Measurements from ENCODE around the gene NPAS4. TPM values are rescaled to one million over a fixed set of nuclear protein-coding genes. Genes with fewer than 3 reads are reported as not detected.

NPAS4 gene
- polyA plus RNA-seq, 2 of the 4 experiments (the other 2 are of a cell fraction) = 0.03 TPM; not detected in 1

- no peak for DNase-seq (ENCODE audit: low read depth in 1 of 2, low spot score in 1 of 2)
- Histone ChIP-seq H3K27ac (no peak overlapping the region), H3K4me1 (no peaks in the 10 kb centered on the region), H3K4me3 (no peak overlapping the region), H3K4me2 (no peak overlapping the region), H3K9me3 (no peaks in the 10 kb centered on the region)
- no peak for FAIRE-seq
- ChIA-PET POLR2A (no interaction called here), CTCF (interaction anchor here (1.2 to 4.2 kb wide), 3 partner anchors 9 to 20 kb away, joined by 3 to 21 read pairs (median 3); partner anchors contain the start of gene MRPL11)
- 8% methylated on average over 4 of the region's 4 CpGs for WGBS (ENCODE audit: missing lambda C conversion rate)
- ATAC-seq = no peak
- no peak for TF ChIP-seq NPAS2 (CRISPR knock-in tag; IDR thresholded peaks at IDR 0.05; ENCODE audit: borderline replicate concordance)
- no peak for TF ChIP-seq POLR2AphosphoS2 (conservative IDR thresholded peaks at IDR 0.05; ENCODE audit: low read length)
- no peak for TF ChIP-seq EHF (CRISPR knock-in tag; IDR thresholded peaks at IDR 0.05)
- TF ChIP-seq, protein P1, sequence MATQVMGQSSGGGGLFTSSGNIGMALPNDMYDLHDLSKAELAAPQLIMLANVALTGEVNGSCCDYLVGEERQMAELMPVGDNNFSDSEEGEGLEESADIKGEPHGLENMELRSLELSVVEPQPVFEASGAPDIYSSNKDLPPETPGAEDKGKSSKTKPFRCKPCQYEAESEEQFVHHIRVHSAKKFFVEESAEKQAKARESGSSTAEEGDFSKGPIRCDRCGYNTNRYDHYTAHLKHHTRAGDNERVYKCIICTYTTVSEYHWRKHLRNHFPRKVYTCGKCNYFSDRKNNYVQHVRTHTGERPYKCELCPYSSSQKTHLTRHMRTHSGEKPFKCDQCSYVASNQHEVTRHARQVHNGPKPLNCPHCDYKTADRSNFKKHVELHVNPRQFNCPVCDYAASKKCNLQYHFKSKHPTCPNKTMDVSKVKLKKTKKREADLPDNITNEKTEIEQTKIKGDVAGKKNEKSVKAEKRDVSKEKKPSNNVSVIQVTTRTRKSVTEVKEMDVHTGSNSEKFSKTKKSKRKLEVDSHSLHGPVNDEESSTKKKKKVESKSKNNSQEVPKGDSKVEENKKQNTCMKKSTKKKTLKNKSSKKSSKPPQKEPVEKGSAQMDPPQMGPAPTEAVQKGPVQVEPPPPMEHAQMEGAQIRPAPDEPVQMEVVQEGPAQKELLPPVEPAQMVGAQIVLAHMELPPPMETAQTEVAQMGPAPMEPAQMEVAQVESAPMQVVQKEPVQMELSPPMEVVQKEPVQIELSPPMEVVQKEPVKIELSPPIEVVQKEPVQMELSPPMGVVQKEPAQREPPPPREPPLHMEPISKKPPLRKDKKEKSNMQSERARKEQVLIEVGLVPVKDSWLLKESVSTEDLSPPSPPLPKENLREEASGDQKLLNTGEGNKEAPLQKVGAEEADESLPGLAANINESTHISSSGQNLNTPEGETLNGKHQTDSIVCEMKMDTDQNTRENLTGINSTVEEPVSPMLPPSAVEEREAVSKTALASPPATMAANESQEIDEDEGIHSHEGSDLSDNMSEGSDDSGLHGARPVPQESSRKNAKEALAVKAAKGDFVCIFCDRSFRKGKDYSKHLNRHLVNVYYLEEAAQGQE (IDR thresholded peaks at IDR 0.05) = no peak
- TF ChIP-seq, protein P2, sequence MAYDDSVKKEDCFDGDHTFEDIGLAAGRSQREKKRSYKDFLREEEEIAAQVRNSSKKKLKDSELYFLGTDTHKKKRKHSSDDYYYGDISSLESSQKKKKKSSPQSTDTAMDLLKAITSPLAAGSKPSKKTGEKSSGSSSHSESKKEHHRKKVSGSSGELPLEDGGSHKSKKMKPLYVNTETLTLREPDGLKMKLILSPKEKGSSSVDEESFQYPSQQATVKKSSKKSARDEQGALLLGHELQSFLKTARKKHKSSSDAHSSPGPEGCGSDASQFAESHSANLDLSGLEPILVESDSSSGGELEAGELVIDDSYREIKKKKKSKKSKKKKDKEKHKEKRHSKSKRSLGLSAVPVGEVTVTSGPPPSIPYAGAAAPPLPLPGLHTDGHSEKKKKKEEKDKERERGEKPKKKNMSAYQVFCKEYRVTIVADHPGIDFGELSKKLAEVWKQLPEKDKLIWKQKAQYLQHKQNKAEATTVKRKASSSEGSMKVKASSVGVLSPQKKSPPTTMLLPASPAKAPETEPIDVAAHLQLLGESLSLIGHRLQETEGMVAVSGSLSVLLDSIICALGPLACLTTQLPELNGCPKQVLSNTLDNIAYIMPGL (CRISPR knock-in tag; IDR thresholded peaks at IDR 0.05; ENCODE audit: borderline replicate concordance) = no peak
- no peak for TF ChIP-seq MAFK (IDR thresholded peaks at IDR 0.05; ENCODE audit: partially characterized antibody)
- TF ChIP-seq, protein P3, sequence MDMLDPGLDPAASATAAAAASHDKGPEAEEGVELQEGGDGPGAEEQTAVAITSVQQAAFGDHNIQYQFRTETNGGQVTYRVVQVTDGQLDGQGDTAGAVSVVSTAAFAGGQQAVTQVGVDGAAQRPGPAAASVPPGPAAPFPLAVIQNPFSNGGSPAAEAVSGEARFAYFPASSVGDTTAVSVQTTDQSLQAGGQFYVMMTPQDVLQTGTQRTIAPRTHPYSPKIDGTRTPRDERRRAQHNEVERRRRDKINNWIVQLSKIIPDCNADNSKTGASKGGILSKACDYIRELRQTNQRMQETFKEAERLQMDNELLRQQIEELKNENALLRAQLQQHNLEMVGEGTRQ (IDR thresholded peaks at IDR 0.05) = no peak
- no peak for TF ChIP-seq FOSB (CRISPR knock-in tag; IDR thresholded peaks at IDR 0.05)
- TF ChIP-seq POLR2A (IDR thresholded peaks at IDR 0.05; ENCODE audit: low read length) = no peak
- TF ChIP-seq HOXA7 (CRISPR knock-in tag; IDR thresholded peaks at IDR 0.05) = no peak
These were observed 29.7 kb downstream of the NPAS4 start for GRCh38 chr11:66450560-66450959.

DNA sequence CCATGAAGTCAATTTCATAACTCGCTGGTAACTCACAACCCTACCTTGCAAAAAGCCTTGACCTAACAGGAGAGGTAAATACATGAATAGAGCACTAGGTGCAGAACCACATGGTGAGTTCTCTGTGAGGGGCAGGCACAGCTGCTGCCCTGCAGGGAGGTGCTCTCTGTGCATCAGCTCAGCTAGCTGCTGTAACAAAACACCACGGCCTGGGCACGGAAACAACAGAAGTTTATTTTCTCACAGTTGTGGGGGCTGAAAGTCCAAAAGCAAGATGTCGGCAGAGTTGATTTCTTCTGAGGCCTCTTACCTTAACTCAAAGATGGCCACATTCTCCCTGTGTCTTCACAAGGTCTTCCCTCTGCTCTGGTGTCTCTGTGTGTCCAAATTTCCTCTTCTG, 30.8 kb downstream of the NPAS4 start:
- Histone ChIP-seq H3K4me3 (no peak overlapping the region), H3K9me3 (no peaks in the 10 kb centered on the region), H3K4me2 (no peak overlapping the region), H3K27ac (no peak overlapping the region), H3K4me1 (no peaks in the 10 kb centered on the region)
- no peak for ATAC-seq
- FAIRE-seq = no peak
- ChIA-PET POLR2A (no interaction called here), CTCF (no interaction called here)
- no peak for DNase-seq (ENCODE audit: low read depth in 1 of 2, low spot score in 1 of 2)
- TF ChIP-seq CHD4 (IDR thresholded peaks at IDR 0.05; ENCODE audit: borderline replicate concordance) (no peak), ZFP36 (IDR thresholded peaks at IDR 0.05; ENCODE audit: borderline replicate concordance, partially characterized antibody) (no peak), POLR2AphosphoS2 (conservative IDR thresholded peaks at IDR 0.05; ENCODE audit: low read length) (no peak), MAFK (IDR thresholded peaks at IDR 0.05; ENCODE audit: partially characterized antibody) (no peak), ZC3H11A (IDR thresholded peaks at IDR 0.05) (no peak), CEBPB (IDR thresholded peaks at IDR 0.05) (no peak), NR3C1 (IDR thresholded peaks at IDR 0.05) (no peak), KDM1A (IDR thresholded peaks at IDR 0.05; ENCODE audit: low read depth) (no peak), GATA3 (IDR thresholded peaks at IDR 0.05; ENCODE audit: borderline replicate concordance) (no peak), CHD2 (IDR thresholded peaks at IDR 0.05; ENCODE audit: low read length, partially characterized antibody) (no peak), BHLHE40 (IDR thresholded peaks at IDR 0.05; ENCODE audit: low read depth, low read length) (no peak), RCOR1 (IDR thresholded peaks at IDR 0.05; ENCODE audit: low read depth, low read length) (no peak), MAZ (IDR thresholded peaks at IDR 0.05; ENCODE audit: borderline replicate concordance, low read depth, low read length) (no peak), TP53 (CRISPR knock-in tag; IDR thresholded peaks at IDR 0.05) (no peak), PHF8 (IDR thresholded peaks at IDR 0.05; ENCODE audit: borderline replicate concordance, low read depth) (no peak)
- TF ChIP-seq, protein P2 (CRISPR knock-in tag; IDR thresholded peaks at IDR 0.05; ENCODE audit: borderline replicate concordance) = no peak
- TF ChIP-seq, protein P3 (IDR thresholded peaks at IDR 0.05) = no peak
- TF ChIP-seq, protein P4, sequence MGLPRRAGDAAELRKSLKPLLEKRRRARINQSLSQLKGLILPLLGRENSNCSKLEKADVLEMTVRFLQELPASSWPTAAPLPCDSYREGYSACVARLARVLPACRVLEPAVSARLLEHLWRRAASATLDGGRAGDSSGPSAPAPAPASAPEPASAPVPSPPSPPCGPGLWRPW (IDR thresholded peaks at IDR 0.05) = no peak
- WGBS (ENCODE audit: missing lambda C conversion rate) = 21% methylated on average over 4 of the region's 4 CpGs
